ENCODE data around the gene CHMP1A.
"Not testable (repeated sequence)": the region's sequence is repeated elsewhere in the genome, so short reads cannot be mapped to it uniquely, and the experiment has no call there.

Gene CHMP1A

GRCh38 chr16:89691986-89692569 is 34.6 kb upstream of the CHMP1A start:
- DNase-seq = no peak

GRCh38 chr16:89691231-89691985 is 33.9 kb upstream of the CHMP1A start:
- DNase-seq = no peak

DNA sequence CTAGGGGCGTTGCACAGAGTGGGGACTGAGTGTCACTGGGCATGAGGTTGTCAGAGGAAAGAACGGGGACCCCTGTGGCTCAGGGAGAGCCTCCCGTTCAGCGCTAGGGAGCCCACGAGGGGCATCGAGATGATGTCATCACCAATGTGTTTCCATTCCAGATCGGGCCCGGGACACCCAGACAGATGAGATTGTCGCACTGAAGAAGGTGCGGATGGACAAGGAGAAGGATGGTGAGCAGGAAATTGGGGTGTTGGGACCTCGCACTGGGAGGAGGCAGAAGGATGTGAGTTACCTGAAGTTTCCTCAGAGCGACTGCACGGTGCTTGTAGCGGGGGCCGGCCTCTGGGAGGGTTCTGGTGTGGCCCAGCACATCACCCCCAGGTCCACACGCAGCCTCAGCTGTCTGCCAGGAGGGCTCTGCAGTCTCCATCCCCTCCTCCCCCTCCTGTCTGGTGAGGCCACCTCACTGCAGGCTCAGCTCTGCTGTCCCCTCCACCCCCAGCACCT is 32.9 kb upstream of the CHMP1A start:
- DNase-seq = no peak

- DNase-seq = not testable (repeated sequence)
Observed at GRCh38 chr16:89689621-89690020, 32.1 kb upstream of the CHMP1A start.

- DNase-seq = no peak
Observed at GRCh38 chr16:89689142-89689541, 31.6 kb upstream of the CHMP1A start.

GRCh38 chr16:89688395-89688794 is 30.9 kb upstream of the CHMP1A start:
- DNase-seq = no peak

- DNase-seq = no peak
Observed at GRCh38 chr16:89687092-89687940, 29.8 kb upstream of the CHMP1A start.

DNA sequence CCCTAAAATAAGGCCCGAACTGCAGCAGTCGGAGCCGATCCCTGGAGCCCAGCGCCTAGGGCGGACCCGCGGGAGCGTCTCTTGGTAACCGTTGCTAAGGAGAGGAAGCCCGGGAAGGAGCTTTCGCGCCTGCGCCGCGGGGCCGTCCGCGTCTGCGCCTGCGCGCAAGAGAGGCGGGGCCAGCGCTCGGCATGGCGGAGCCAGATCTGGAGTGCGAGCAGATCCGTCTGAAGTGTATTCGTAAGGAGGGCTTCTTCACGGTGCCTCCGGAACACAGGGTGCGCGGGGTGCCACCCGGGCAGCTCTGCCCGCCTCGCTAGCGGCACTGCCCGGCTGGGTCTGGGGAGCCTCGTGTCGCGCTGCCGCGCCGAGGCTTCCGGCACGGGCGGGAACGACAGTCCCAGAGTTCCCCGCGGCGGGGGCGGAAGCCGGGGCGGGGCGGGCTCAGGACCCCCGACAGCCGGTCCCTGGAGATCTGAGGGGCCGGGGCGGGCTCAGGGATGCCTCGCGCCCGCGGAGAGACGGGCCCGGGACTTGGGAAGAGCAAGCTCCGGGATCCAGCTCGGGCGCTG is 29.1 kb upstream of the CHMP1A start, which contains the start of gene CDK10:
Gene CDK10, plus strand, starts transcription at position 170 of the 572 bp plus-strand sequence. Its CDS starts 22 bp downstream, at position 192.
- peak; percentile 52 to 83 for DNase-seq

- no peak for DNase-seq
Observed at GRCh38 chr16:89685916-89686315, 28.4 kb upstream of the CHMP1A start.

DNA sequence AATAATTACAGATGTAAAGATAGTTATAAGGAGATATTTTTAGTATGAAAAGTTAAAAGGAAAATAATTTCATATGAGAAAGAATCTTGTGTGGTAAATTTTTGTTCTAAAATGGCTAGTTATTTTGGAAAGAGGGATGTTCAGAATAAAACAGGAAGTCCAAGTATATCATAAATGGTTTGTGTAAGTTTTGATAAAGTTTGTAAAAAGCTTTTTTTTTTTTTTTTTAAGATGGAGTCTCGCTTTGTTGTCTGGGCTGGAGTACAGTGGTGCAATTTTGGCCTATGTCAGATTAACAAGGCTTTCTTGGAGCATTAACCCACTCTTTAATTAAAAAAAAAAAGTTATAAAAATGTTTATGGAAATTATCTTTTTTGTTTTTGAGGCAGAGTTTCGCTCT is 20.8 kb upstream of the CHMP1A start:
- DNase-seq = no peak

DNA sequence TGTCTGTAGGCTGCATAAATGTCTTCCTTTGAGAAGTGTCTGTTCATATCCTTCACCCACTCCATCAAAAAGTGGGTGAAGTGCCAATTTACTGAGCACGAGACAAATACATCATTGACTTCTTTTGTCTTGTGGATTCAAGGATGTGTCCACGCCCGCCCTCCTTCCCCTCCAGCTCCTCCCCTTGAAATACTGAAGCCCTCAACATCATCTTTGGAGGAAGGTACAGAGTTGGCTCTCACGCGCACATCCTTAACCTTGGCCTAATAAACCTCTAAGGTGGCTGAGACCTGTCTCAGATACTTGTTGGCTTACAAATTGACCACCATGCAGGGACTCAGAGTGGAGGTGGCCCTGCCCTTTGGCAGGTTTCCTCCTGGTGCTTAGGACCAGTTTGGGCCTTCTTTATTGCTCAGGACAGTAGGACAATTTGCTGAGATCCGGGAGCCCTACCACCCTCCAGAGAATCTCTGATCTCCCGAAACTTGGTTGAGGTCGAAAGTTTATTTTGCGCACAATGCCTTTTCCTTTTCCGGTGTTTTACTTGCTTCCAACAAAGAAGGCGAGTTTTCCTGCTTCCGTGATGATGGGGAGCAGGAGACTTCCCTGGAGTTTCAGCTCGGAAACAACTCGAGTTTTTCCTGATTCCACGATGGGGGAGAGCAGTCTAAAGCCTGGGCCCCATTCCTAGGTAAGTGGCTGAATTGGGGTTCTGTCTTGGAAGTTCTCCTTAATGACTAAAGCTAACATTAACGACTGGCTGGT is 14.9 kb upstream of the CHMP1A start:
- no peak for DNase-seq

GRCh38 chr16:89671565-89671964 is 14.1 kb upstream of the CHMP1A start:
- DNase-seq = not testable (repeated sequence)

DNA sequence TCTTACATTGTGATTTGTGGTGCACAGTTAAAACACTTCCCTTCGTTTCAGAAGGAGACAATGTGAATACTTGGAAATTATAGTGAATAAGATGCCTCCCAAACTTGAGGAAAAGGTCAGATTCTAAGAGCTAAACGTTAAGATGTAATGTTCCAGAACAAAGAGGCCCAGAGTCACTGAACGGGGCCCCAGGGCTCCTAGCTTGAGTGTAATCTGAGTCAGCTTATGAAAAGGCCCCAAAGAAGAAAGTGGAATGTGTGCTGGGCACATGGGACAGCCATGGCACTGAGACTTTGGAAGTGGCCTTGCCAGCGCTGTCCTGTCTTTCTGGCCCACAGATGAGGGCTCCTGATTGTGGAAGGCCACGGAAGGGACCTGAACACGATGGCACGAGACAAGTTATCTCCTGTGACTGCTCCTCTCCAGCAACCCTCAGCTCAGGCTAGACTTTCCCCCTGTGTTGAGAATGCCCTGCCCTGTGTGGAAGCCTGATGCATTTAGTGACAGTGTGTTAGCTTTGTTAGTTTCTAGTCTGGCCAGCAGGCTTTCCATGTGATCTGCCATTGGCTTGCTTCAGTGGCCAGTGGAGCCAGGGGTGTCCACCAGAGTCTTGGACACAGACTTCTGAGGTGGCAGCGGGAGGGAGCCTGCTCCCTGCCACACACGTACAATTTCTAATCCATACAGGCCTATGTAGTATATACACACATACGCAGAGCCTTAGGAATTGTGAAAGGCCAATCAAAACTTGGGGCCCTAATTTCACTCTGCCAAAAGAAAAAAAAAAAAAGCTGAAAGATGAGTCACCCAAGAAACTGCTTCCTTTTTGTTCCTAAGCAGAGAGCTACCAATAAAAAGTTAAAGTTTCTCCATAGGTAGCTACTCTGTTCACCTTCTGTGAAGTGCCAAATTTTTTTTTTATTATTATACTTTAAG is 13.3 kb upstream of the CHMP1A start:
- no peak for DNase-seq

DNA sequence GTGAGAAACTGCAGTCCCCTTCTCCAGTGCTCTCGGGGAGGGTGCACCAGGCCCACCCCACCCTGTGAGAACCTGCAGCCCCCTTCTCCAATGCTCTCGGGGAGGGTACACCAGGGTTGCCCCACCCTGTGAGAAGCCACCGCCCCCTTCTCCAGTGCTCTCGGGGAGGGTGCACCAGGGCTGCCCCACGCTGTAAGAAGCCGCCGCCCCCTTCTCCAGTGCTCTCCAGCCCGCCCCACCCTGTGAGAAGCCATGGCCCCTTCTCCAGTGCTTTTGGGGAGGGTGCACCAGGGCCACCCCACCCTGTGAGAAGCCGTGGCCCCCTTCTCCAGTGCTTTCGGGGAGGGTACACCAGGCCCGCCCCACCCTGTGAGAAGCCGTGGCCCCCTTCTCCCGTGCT is 12.2 kb upstream of the CHMP1A start:
- no peak for DNase-seq

DNA sequence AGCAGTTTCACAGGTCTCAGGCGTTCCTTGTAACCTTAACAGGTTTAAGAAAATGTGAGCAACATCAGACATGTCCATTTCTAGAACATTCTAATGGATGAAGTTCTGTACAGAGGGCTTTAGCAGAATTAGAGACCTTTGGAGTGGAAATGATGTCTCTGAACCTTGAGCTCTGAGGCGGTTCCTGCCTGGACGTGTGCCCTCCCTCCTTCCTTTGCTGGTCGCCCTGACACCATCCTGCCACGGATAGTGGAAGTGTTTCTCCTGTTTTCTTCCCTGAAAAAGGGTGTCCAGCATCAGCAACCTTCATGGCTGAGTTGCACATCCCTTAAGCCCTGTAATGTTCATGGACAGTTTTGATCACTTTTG is 11.3 kb upstream of the CHMP1A start:
- no peak for DNase-seq

DNA sequence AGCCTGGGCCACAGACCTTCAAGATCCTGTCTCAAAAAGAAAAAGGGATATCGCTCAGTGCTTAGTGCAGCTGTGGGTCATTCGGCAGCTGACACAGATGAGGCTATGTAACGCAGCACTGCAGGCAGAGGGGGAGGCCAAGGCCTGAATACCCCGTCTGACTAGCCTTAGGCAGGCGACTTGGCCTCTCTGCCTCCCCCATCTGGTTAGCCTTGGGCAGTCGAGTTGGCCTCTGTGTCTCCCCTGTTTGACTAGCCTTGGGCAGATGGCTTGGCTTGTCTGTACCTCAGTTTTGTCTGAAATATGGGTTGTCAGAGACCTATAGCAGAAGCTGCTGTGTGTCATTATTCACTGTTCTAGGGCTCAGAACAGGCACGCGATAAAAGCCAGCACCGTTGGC is 10.1 kb upstream of the CHMP1A start:
- DNase-seq = no peak

DNA sequence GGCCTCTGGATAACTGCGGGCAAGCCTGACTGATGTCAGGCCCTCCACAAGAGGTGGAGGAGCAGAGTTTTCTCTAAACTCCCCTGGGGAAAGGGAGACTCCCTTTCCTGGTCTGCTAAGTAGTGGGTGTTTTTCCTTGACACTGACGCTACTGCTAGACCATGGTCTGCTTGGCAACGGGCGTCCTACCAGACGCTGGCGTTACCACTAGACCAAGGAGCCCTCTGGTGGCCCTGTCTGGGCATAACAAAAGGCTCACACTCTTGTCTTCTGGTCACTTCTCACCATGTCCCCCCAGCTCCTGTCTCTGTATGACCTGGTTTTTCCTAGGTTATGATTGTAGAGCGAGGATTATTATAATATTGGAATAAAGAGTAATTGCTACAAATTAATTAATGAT is 9.5 kb upstream of the CHMP1A start:
- DNase-seq = peak in 1 of 2 experiments; percentile 21

GRCh38 chr16:89664238-89664637 is 6.7 kb upstream of the CHMP1A start:
- not testable (repeated sequence) for DNase-seq

DNA sequence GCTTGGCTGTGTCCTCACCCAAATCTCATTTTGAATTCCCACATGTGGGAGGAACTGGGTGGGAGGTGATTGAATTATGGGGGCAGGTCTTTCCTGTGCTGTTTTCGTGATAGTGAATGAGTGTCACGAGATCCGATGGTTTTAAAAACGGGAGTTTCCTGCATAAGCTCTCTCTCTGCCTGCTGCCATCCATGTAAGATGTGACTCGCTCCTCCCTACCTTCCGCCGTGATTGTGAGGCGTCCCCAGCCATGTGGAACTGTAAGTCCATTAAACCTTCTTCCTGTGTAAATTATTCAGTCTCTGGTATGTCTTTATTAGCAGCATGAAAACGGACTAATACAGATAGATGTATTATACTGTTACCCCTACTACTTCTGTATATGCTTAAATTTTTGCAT is 3.7 kb upstream of the CHMP1A start:
- DNase-seq = no peak

- no peak for DNase-seq
Observed at GRCh38 chr16:89660146-89660545, 2.6 kb upstream of the CHMP1A start.

GRCh38 chr16:89658221-89658879 is 842 bp upstream of the CHMP1A start:
- DNase-seq = no peak

All from SW 1271 (cell line).